ENCODE measurements around the gene TXN. TPM values are rescaled to one million over a fixed set of nuclear protein-coding genes. Genes with fewer than 3 reads are reported as not detected.
A peak's percentile ranks its signal among the peaks of the same experiment; 100 is the strongest.
"Not testable (repeated sequence)": the region's sequence is repeated elsewhere in the genome, so short reads cannot be mapped to it uniquely, and the experiment has no call there.

Gene TXN
- total and polyA plus RNA-seq, 8 donors: 148 to 308 (median 151) TPM

DNA sequence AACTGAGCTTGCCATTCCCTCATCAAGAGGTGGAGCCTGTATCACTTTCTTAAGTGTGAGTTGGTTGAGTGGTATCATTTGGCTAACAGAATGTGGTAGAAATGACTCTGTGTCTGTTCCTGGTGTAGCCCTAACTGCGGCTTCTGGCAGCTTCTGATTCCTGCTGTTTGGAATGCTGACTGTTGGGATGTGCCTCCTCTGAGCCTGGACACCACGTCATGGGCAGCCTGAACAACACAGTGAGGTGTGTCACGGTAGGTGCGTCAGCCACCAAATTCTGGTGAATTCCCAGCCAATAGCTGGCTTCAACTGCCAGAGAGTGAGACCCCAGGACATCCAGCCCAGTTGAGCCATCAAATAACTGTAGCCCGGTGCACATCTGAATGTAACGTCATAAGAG is 42.2 kb downstream of the TXN start:
- H3K4me1 ChIP-seq: no peaks in the 10 kb centered on the region
- H3K4me3 ChIP-seq: no peak overlapping the region
- intact Hi-C loops (cut with DNase I): no loop called here
- H3K27me3 ChIP-seq: no peaks in the 10 kb centered on the region
- DNase-seq (no peak), ATAC-seq (peak; percentile 10)
- no peaks in the 10 kb centered on the region for H3K36me3 ChIP-seq
- no peak overlapping the region for H3K27ac ChIP-seq
- H3K9me3 ChIP-seq: no peaks in the 10 kb centered on the region
- TF ChIP-seq, protein P1, sequence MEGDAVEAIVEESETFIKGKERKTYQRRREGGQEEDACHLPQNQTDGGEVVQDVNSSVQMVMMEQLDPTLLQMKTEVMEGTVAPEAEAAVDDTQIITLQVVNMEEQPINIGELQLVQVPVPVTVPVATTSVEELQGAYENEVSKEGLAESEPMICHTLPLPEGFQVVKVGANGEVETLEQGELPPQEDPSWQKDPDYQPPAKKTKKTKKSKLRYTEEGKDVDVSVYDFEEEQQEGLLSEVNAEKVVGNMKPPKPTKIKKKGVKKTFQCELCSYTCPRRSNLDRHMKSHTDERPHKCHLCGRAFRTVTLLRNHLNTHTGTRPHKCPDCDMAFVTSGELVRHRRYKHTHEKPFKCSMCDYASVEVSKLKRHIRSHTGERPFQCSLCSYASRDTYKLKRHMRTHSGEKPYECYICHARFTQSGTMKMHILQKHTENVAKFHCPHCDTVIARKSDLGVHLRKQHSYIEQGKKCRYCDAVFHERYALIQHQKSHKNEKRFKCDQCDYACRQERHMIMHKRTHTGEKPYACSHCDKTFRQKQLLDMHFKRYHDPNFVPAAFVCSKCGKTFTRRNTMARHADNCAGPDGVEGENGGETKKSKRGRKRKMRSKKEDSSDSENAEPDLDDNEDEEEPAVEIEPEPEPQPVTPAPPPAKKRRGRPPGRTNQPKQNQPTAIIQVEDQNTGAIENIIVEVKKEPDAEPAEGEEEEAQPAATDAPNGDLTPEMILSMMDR (IDR thresholded peaks at IDR 0.05): no peak

DNA sequence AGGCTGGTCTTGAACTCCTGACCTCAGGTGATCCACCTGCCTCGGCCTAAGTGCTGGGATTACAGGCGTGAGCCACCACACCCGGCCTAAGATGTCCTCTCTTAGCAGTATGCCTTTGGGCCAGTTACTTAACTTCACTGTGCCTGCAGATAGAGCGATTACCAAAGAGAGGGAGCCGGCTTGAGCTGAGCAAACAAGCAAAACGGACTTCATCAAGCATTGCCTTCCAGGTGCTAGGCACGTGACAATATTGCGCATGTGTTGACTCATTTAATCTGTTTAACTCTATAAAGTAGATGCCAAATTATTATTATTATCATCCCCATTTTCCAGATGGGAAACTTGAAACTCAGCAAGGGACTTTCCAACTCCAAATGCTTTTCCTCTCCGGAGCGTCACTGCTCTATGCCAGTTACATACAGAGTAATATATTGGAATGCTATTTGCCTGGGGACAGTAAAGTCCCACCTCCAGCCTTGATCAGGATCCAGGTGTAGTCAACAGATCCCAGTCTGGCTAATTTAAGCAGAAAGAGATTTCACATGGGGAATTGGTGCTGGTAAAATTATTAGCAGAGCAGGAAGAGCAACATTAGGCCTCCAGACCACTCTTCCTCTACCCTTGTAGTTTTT is 42.8 kb downstream of the TXN start:
- DNase-seq: no peak
- Histone ChIP-seq H3K27ac (no peak overlapping the region), H3K9me3 (no peaks in the 10 kb centered on the region), H3K27me3 (no peaks in the 10 kb centered on the region), H3K36me3 (no peaks in the 10 kb centered on the region), H3K4me1 (no peaks in the 10 kb centered on the region), H3K4me3 (no peak overlapping the region)
- TF ChIP-seq, protein P1 (IDR thresholded peaks at IDR 0.05): no peak
- intact Hi-C loops (cut with DNase I): no loop called here
- peak; percentile 70 for ATAC-seq

DNA sequence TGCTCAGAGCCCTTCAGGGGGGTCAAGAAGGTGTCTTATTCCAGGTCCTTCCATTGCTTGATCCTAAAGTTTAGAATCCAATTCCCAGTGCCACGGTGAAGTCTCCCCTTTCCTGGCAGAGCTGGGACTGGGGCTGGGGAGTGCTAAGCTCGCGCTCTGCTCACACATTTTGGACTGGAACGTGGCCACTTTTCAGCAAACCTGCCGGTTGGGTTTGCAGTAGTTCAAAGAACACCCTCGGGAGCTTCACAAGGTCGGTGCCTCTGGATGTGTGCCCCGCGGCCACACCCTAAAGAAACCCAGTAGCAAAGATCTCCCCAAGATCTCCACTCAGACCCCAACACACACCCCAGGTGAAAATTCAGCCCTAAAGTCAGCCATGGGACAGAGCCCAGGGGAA is 48.3 kb downstream of the TXN start, which contains the start of gene C9orf152:
C9orf152 (minus strand) TSS at position 129 of the 400 bp plus-strand sequence. CDS start 580 bp downstream, outside the sequence.
- H3K27ac ChIP-seq: peak within 1 kb of the TSS; percentile 38 to 84
- H3K36me3 ChIP-seq: no peaks in the 10 kb centered on the region
- peak within 1 kb of the TSS; percentile 13 to 30 for H3K4me3 ChIP-seq
- no peaks in the 10 kb centered on the region for H3K27me3 ChIP-seq
- peak in 2 of 4 donors; percentile 53 to 57 for DNase-seq
- ATAC-seq: peak; percentile 35
- intact Hi-C loops (cut with DNase I): no loop called here
- TF ChIP-seq, protein P1 (IDR thresholded peaks at IDR 0.05): no peak
- H3K4me1 ChIP-seq: no peaks in the 10 kb centered on the region
- H3K9me3 ChIP-seq: no peaks in the 10 kb centered on the region

DNA sequence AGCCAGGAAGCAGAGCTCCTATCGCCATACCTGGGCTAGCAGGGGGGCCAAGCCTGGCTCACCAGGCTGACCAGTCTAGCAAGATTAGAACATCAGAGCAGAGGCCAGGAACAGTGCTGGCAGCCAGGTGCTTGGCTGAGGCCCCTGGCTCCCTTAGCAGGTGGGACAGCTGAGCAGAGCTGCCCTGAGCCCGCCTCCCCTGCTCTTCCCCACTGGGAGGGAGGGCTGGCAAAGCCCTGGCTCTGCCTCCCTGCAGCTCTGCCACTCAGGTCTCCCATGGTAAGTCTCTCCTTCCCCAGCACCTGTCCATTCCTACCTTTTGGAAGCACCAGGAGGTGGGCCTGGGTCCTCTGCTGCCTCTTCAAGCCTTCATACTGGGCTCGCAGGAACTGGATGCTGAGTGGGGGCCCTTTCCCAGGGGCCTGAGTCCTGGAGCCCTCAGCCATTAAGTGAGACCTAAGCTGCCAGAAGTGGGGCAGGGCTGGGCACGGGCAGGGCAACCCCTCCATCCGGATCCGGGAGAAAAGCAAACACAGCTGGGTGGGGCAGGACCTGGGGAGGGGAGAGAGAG is 49.2 kb downstream of the TXN start:
- Histone ChIP-seq H3K27me3 (no peaks in the 10 kb centered on the region), H3K27ac (peak overlapping the region; percentile 38 to 84), H3K4me1 (no peaks in the 10 kb centered on the region), H3K9me3 (no peaks in the 10 kb centered on the region), H3K4me3 (peak overlapping the region; percentile 13 to 30), H3K36me3 (no peaks in the 10 kb centered on the region)
- intact Hi-C loops (cut with DNase I): no loop called here
- TF ChIP-seq, protein P1 (IDR thresholded peaks at IDR 0.05): no peak
- peak; percentile 89 for ATAC-seq
- DNase-seq: peak in 3 of 4 donors; percentile 75 to 85 (median 81)

DNA sequence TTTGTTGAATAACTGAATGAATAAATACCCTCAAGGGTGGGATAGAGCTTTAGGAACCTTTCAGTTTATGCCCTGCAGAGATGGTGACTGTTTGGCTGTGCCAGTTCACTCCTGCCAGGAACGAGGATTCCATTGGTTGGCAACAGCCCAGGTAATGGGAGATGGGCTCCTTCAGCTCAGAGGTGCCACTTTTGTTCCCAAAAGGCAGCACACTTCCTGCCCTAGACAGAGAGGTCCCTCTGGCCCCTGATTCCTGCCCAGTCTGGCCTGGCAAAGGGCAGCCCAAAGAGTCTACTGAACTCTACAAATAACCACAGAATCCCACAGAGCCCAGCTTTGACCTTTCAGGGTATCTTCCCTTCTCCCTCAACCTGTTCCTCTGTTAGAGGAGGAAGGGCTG is 49.9 kb downstream of the TXN start:
- no peak for DNase-seq
- no peaks in the 10 kb centered on the region for H3K9me3 ChIP-seq
- H3K27ac ChIP-seq: peak overlapping the region; percentile 38 to 84
- H3K4me1 ChIP-seq: no peaks in the 10 kb centered on the region
- H3K4me3 ChIP-seq: peak overlapping the region; percentile 13 to 30
- no peaks in the 10 kb centered on the region for H3K36me3 ChIP-seq
- TF ChIP-seq, protein P1 (IDR thresholded peaks at IDR 0.05): no peak
- intact Hi-C loops (cut with DNase I): no loop called here
- H3K27me3 ChIP-seq: no peaks in the 10 kb centered on the region
- peak; percentile 30 for ATAC-seq

DNA sequence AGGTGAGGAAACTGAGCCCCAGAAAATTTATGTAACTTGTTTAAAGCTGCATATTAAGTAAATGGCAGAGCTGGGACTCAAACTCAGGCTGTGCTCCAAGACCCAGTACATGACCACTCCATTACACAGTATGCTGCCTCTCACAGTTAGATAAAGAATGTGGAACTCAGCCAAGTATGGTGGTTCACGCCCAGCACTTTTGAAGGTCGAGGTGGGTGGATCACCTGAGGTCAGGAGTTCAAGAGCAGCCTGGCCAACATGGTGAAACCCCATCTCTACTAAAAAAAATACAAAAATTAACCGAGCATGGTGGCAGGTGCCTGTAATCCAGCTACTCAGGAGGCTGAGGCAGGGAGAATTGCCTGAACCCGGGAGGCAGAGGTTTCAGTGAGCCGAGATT is 50.7 kb downstream of the TXN start:
- Histone ChIP-seq H3K4me3 (peak overlapping the region; percentile 2 to 30), H3K27ac (peak overlapping the region in 1 of 2 donors; percentile 84)
- H3K36me3 ChIP-seq; H3K9me3 ChIP-seq; H3K4me1 ChIP-seq; DNase-seq; H3K27me3 ChIP-seq; intact Hi-C loops (cut with DNase I): not testable (repeated sequence)
- peak; percentile 19 for ATAC-seq

Data from left lung (tissue), 10 donors.